Measurements from ENCODE around the gene GPC5.
"Not testable (repeated sequence)": the region's sequence is repeated elsewhere in the genome, so short reads cannot be mapped to it uniquely, and the experiment has no call there.

The GPC5 gene

GRCh38 chr13:92827503-92827902, 1429.1 kb downstream of the GPC5 start:
- FAIRE-seq: no peak

DNA sequence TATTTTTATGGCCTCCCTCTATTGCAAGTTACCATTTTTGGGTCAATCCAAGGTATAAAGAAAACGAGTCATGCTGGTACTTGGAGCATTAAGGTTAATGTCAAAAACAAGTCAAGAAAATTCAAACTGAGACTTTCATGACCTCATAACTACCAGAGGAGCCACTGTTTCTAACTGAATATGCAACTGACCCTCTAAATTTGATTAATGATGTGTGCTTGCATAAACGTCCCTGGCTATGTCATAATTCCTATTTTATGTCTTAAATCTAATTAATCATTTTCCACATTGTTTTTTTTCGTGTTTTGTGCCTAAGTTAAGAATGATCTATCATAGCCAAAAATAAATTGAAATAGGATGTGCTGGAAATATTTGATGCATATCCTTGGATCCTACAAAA, 1431.5 kb downstream of the GPC5 start:
- no peak for FAIRE-seq

- no peak for FAIRE-seq
Measured at GRCh38 chr13:92830821-92831220, 1432.4 kb downstream of the GPC5 start.

DNA sequence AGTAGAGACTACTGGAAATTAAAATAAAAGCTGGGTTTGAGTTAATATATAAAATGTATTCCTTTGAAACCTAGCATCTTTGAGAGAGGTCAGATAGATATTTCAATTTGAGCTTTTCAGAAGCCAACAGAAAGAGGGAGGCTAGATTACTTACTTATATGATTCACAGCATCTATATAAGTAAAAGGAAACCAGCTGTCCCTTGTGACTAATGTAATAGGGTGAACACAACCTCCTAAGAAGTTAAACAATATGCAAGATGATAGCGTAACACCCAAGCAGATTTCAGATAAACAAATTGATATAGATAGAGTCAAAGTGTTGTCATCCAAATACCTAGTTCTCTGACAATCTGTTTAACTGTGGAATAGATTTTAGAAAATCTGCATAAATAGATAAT, 1434.7 kb downstream of the GPC5 start:
- no peak for FAIRE-seq

- no peak for FAIRE-seq
Measured at GRCh38 chr13:92836171-92836570, 1437.8 kb downstream of the GPC5 start.

DNA sequence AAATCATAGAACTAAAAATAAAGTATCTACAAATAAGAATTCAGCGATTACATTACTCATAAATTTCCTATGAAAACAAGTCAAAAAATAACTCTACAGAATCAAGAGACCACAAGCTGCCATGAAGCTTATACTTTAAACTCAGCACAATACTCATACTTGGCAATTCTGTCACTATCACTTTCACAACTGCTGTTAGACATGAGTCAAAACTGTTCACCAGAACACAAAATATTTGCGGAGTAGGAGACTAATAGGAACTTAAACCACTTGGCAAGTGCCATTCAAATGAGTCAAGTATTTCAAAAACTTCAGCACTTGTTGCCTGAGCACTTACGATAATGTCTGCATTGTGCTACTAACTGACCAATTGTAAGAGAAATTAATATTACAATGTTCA, 1440.4 kb downstream of the GPC5 start:
- no peak for FAIRE-seq

DNA sequence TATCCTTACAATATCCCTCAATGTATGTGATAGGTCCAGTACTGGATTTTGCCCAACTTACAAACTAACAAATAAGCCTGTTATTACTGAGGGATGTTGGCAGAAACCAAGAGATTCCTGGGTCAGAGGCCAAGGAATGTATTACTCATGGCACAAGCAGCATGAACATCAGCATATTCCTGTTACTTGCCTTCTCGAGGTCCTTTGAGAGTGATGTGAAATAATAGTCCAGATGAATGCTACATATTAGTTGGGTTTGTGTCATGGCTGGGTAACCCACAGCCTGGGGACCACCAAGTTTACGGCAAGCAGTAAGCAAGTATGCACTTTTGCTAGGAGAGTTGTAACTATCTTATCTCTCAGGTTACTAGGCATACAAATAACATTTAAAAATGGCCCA, 1443.7 kb downstream of the GPC5 start:
- peak; percentile 24 for FAIRE-seq

- FAIRE-seq: peak; percentile 97
Measured at GRCh38 chr13:92843549-92843948, 1445.1 kb downstream of the GPC5 start.

GRCh38 chr13:92849381-92849780, 1451.0 kb downstream of the GPC5 start:
- FAIRE-seq: no peak

DNA sequence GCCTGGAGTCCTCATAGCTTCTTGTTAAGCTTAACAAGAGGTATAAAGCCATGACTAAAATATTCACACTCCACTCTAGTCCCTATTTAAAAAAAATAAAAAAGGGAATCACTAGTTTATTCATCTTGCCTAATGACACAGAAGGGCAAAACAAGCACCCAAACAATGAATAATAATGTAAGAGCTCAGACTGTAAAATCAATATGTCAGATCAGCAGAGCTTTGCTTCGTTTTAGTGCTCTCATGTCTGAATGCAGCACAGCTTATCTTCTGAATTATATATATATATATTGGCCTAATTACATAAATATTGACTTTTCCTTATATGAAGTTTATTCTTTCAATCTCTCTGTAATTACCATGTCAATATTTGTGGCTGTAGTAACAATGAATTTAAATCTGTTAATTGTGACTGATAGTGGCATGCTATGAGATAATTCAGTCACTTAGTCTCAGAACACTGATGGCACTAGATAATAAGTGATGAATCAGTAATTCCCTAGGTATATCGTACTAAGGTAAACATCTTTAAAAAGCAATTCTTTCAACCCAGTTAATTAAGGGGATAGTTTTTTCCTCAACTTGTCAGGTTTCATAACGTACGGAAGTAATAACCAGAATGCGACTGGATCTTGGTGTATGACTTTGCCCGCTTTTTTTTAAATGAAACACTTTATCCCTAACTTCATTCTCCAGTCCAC, 1466.3 kb downstream of the GPC5 start:
- no peak for FAIRE-seq

DNA sequence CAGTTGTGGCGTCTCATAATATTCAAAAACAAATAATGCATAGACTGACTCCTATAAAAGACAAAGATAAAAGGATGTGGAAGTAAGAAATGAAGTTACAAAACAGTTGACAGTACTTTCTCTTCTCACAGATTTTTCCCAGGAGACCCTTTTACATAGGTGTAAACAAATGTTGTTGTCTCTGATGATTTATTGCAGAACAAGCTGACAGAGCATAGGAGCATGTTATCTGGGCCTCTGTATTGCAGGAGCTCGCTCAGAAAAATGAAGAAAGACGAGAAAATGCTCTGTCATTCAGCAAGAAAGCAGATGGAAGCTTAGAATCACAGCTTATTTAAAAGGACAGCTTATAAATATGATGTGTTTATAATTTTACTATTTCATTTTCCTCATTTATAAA, 1474.6 kb downstream of the GPC5 start:
- no peak for FAIRE-seq

- no peak for FAIRE-seq
Measured at GRCh38 chr13:92886535-92887077, 1488.2 kb downstream of the GPC5 start.

DNA sequence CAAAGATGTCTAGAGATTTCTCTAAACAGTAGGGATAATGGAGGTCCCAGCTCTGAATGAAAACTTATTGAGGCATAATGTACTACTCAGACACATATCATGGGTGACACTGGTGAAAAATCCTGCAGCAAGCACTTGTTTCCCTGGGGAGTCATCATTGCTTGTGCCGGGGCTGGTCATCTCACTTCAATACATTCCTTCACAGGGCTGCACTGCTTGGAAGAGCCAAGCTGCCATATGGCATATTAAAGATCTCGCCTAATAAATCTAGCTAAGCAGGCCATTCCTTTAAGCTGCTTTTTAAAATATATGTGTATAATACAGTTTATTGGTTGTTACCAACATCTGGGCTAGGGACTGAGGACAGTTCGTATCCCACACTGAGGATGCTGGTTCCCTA, 1496.0 kb downstream of the GPC5 start:
- FAIRE-seq: no peak

DNA sequence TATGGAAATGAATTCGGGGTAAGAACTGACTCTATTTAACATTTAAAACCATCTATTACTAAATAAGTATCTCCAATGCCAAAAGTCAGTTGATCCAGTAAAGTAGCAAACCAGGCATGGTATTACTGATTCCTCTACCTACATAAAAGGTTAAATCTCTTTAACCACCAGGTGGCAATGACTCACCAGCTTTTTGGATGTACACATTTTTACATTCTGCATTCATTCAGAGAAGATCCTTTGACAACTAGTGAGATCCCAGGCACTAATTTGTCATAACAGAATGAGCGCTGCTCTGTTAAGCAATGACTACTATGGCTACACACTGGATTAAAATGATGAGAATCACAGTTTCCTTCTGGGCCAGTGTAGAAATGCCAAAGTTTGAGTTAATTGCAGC, 1498.4 kb downstream of the GPC5 start:
- no peak for FAIRE-seq

GRCh38 chr13:92898946-92899345, 1500.5 kb downstream of the GPC5 start:
- not testable (repeated sequence) for FAIRE-seq

DNA sequence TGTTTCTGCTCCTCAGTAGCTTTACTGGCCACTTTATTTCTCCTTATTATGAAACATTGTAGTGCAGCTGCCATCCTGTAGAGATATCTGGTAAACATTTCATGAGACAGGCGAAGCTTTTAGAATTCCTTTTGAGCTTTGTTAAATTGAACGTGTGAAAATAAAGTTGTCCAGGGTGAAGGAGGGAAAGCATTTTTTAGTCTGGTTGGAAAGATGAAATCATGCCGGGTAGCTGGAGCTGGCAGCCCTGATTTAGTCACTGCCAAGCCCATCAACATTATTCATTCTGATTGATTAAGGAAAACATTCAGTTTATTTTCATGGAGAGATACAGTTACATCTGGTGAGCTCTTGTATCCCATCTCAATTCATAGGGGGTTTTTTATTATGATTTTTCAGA, 1502.0 kb downstream of the GPC5 start:
- no peak for FAIRE-seq

DNA sequence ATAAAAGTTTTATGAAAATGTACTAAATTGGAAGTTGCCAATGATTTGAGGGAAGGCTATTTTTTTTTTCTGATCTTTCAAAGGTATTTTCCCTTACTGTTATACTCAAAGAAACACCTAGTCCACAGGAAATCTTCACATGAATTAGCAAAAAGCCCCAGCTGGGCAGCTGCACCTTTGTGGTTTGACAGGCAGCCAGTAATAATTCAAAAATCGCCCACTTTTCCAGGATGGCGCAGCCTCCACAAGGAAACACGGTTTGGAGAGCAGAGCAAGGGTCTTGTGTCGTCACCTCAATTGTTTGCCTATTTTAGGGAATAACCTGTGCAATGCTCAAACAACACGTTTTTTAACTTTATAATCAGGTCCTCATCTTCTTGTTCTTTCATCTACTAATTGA, 1503.3 kb downstream of the GPC5 start:
- no peak for FAIRE-seq

GRCh38 chr13:92912629-92913028, 1514.2 kb downstream of the GPC5 start:
- no peak for FAIRE-seq

GRCh38 chr13:92913840-92914239, 1515.4 kb downstream of the GPC5 start:
- FAIRE-seq: no peak

Data from islet of Langerhans (tissue), 1 donor.